ENCODE results near the gene GPNMB. TPM values are rescaled to one million over a fixed set of nuclear protein-coding genes. Genes with fewer than 3 reads are reported as not detected.

GPNMB gene
- total RNA-seq, 4 donors from 2014 or later = 276 to 553 (median 491) TPM

DNA sequence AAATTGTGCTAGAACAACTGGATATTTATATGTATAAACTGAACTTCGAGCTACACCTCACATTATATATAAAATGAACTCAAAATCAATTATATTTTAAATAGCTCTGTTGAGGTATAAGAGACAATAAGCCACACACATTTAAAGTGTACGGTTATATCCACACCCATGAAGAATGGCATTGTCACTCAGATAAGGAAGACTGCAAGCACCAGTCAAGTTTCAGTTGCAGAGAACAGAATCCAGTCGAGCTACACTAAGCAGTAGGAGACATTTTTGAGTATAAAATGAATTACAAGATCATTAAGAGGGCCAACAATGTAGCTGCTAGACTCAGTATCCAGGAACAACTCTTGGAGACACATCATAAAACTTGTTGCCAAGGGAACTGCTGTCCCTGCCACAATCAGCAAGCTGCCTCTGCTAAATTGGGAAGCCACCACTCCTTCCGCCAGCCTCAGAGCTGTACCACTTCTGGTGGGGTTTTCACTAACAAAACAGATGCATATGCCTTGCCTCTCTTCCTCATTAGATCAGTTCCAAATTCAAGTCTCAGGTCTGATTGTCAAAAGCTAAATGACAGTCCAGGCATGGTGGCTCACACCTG, 19.6 kb upstream of the GPNMB start:
- WGBS = 76% methylated on average over 4 of the region's 4 CpGs

DNA sequence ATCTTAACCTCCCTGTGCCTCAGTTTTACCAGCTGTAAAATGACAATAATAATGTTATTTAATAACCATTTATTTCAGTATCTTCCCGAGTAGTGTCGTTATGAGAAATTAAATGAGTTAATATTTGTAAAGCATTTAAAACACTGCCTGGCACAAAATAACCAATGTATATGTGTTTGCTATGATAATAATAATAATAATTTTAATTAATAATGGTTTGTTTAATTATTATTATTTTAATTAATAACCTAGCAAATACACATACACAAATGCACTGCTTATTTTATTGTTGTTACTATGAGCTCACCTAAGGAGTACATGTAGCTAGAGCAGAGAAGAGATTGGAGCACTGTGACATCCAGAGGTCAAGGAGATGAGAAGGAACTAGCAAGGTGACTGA, 18.2 kb upstream of the GPNMB start:
- no peaks in the 10 kb centered on the region for H3K9me3 ChIP-seq
- no peak overlapping the region for H3K4me3 ChIP-seq
- no peak for DNase-seq (ENCODE audit: low spot score in 2 of 2)
- no peaks in the 10 kb centered on the region for H3K27me3 ChIP-seq
- TF ChIP-seq, protein P1, sequence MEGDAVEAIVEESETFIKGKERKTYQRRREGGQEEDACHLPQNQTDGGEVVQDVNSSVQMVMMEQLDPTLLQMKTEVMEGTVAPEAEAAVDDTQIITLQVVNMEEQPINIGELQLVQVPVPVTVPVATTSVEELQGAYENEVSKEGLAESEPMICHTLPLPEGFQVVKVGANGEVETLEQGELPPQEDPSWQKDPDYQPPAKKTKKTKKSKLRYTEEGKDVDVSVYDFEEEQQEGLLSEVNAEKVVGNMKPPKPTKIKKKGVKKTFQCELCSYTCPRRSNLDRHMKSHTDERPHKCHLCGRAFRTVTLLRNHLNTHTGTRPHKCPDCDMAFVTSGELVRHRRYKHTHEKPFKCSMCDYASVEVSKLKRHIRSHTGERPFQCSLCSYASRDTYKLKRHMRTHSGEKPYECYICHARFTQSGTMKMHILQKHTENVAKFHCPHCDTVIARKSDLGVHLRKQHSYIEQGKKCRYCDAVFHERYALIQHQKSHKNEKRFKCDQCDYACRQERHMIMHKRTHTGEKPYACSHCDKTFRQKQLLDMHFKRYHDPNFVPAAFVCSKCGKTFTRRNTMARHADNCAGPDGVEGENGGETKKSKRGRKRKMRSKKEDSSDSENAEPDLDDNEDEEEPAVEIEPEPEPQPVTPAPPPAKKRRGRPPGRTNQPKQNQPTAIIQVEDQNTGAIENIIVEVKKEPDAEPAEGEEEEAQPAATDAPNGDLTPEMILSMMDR (IDR thresholded peaks at IDR 0.05) = no peak
- H3K27ac ChIP-seq = no peak overlapping the region
- no peaks in the 10 kb centered on the region for H3K36me3 ChIP-seq
- H3K4me1 ChIP-seq = no peaks in the 10 kb centered on the region
- 96% methylated on average over 2 of the region's 2 CpGs for WGBS

More for the DNA sequence above, 19.6 kb upstream of the GPNMB start:
- no peak overlapping the region for H3K27ac ChIP-seq
- H3K36me3 ChIP-seq = no peaks in the 10 kb centered on the region
- no peaks in the 10 kb centered on the region for H3K27me3 ChIP-seq
- no peaks in the 10 kb centered on the region for H3K9me3 ChIP-seq
- no peak overlapping the region for H3K4me3 ChIP-seq
- no peaks in the 10 kb centered on the region for H3K4me1 ChIP-seq
- no peak for DNase-seq (ENCODE audit: low spot score in 2 of 2)
- TF ChIP-seq POLR2A (IDR thresholded peaks at IDR 0.05) (no peak), EP300 (IDR thresholded peaks at IDR 0.05) (no peak), POLR2AphosphoS5 (IDR thresholded peaks at IDR 0.05) (no peak)
- TF ChIP-seq, protein P1 (IDR thresholded peaks at IDR 0.05) = no peak

DNA sequence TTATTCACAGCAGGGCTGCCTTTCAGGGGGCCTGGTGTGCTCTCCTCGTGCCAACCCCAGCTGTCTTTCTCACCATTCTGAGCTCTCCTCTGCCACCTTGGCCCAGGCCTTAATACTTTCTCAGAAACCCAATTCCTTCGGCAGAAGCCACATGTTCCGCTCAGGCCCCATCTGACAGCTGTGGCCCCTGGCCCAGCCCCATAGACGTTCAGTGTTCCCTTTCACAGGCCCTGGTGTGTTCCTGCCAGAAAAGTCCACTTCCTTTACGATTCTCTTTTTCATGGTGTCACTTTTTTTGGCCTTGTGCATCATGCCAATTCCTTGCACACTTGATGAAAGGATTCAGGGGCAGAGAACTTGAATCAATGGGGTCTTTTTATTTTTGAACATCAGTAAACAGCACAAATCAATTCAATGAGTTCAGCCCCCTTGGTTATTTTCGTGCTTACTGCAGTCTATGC, 15.9 kb upstream of the GPNMB start:
- TF ChIP-seq POLR2AphosphoS5 (IDR thresholded peaks at IDR 0.05) (no peak), POLR2A (IDR thresholded peaks at IDR 0.05) (no peak), EP300 (IDR thresholded peaks at IDR 0.05) (no peak)
- TF ChIP-seq, protein P1 (IDR thresholded peaks at IDR 0.05) = no peak
- Histone ChIP-seq H3K9me3 (no peaks in the 10 kb centered on the region), H3K4me3 (no peak overlapping the region), H3K4me1 (peaks cover 14% of the 10 kb centered on the region), H3K27ac (no peak overlapping the region), H3K36me3 (no peaks in the 10 kb centered on the region), H3K27me3 (no peaks in the 10 kb centered on the region)
- no peak for DNase-seq (ENCODE audit: low spot score in 2 of 2)
- WGBS = 53% methylated on average over 6 of the region's 6 CpGs

DNA sequence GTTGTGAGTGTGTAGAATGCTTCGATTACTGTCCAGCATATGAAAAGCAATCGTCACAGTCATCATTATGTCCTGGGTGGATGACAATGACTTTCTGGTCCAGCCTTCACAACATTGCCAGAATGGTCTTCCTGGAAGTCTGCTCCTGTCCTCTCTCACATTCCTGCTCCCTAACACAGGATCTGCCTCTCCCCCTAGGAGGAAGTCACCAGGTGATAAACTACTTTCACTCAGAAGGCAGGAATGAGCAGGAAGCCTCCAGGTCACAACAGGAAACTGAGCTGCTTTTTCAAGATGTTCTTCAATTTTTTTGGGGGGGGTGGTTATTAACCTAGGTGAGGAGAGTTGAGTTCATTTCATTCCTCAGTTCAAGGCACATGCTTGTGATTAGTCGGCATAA, 13.6 kb upstream of the GPNMB start:
- Histone ChIP-seq H3K27ac (no peak overlapping the region), H3K36me3 (no peaks in the 10 kb centered on the region), H3K27me3 (no peaks in the 10 kb centered on the region), H3K4me3 (no peak overlapping the region), H3K4me1 (peaks cover 23% of the 10 kb centered on the region), H3K9me3 (no peaks in the 10 kb centered on the region)
- TF ChIP-seq, protein P1 (IDR thresholded peaks at IDR 0.05) = no peak
- TF ChIP-seq POLR2AphosphoS5 (IDR thresholded peaks at IDR 0.05) = no peak
- 83% methylated on average over 3 of the region's 3 CpGs for WGBS
- no peak for DNase-seq (ENCODE audit: low spot score in 2 of 2)

DNA sequence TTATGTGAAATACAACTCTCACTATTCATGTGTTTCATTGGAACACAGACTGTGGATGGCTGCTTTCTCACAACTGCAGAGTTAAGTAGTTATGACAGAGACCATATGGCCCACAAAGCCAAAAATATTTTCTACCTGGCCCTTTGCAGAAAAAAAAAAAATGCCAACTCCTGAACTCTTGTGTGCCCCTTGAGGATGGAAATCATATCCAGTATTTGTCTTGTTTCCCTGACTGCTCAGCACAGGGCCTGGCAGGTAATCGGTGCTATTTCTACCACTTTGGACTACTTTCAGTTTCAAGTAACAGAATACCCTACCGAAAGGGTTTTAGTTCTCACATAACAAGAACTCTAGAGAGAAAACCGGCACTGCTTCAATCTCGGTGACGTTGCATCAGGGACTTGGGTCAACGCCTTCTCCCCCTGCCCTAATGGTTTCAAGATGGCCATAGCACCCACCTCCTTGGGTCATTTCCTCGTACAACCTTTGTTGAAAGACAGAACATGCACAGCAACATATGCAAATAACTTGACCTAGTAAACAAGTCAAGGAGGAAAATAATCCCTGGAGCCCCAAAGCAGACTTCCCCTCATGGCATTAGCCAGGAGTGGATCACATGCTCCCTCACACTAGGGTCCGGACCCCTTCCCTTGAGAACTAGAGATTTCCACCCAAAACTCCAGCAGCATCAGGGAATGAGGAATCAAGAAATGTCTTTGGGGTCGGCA, 11.8 kb upstream of the GPNMB start:
- TF ChIP-seq POLR2A (IDR thresholded peaks at IDR 0.05) (no peak), POLR2AphosphoS5 (IDR thresholded peaks at IDR 0.05) (no peak), EP300 (IDR thresholded peaks at IDR 0.05) (no peak)
- TF ChIP-seq, protein P1 (IDR thresholded peaks at IDR 0.05) = no peak
- WGBS = 46% methylated on average over 9 of the region's 9 CpGs
- H3K27me3 ChIP-seq = no peaks in the 10 kb centered on the region
- H3K4me3 ChIP-seq = peak overlapping the region; percentile 10
- H3K36me3 ChIP-seq = no peaks in the 10 kb centered on the region
- H3K9me3 ChIP-seq = no peaks in the 10 kb centered on the region
- H3K27ac ChIP-seq = peak overlapping the region; percentile 53
- no peak for DNase-seq (ENCODE audit: low spot score in 2 of 2)
- H3K4me1 ChIP-seq = peaks cover 30% of the 10 kb centered on the region
